ENCODE measurements around the gene ZNFX1. TPM values are rescaled to one million over a fixed set of nuclear protein-coding genes. Genes with fewer than 3 reads are reported as not detected.

Gene ZNFX1
- total and polyA plus RNA-seq, 10 donors = 5.8 to 68.9 (median 52.7) TPM

DNA sequence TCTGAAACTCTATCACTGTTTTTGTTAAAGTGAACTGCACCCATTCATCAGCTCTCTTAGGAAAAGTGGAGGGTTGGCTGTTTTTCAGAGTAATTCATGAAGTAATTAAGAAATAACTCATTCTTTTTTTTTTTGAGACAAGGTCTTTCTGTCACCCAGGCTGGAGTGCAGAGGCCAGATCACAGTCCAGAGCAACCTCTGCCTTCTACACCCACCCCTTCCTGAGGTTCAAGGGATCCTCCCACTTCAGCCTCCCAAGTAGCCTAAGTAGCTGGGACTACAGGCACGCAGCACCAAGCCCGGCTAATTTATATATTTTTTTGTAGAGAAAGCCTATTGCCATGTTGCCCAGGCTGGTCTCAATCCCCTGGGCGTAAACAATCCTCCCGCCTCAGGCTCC lies 2.6 kb downstream of the ZNFX1 start:
- Histone ChIP-seq H3K9me3 (peaks cover 1 to 7% (median 4%) of the 10 kb centered on the region in 8 donors), H3K27me3 (replicated peaks in 1 of 7) (no peaks in the 10 kb centered on the region), H3K36me3 (peaks cover 7 to 68% (median 52%) of the 10 kb centered on the region in 6 donors), H3K27ac (peak overlapping the region in 6 of 8 donors; percentile 97 to 99 (median 98)), H3K4me3 (peak overlapping the region in 1 of 8 donors; percentile 88), H3K4me1 (peaks cover 34 to 85% (median 73%) of the 10 kb centered on the region in 6 donors)
- WGBS, 5 donors = 75 to 91% (median 86%) methylated on average over 4 of the region's 4 CpGs
- TF ChIP-seq POLR2AphosphoS5 (IDR thresholded peaks at IDR 0.05) = no peak
- no peak for TF ChIP-seq CTCF (IDR thresholded peaks at IDR 0.05 in 8 of 11, conservative IDR thresholded peaks at IDR 0.05 in 3 of 11)
- TF ChIP-seq POLR2A (IDR thresholded peaks at IDR 0.05) = no peak
- intact Hi-C loops (cut with DNase I; ENCODE audit: low total_unique reads) = no loop called here
- DNase-seq = no peak

DNA sequence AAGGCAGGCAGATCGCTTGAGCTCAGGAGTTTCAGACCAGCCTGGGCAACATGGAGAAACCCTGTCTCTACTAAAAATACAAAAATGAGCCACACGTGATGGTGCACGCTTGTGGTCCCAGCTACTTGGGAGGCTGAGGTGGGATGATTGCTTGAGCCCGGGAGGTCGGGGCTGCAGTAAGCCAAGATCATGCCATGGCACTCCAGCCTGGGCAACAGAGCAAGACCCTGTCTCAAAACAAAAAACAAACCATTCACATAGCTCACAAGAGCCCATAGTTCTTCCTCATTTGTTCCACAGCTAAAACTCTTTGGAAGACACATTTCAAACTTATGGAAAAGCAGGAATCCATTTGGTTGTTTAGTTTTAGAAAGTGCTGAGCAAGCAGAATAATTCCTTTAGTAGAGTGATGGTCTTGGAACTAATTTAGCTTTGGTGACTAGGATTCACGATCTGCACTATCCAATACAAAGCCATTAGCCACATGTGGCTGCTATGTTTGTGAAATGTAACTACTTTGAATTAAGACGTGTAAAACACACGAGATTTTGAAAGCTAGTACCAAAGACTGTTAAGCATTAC lies 4.1 kb downstream of the ZNFX1 start:
- WGBS, 5 donors = 89 to 95% (median 90%) methylated on average over 8 of the region's 8 CpGs
- intact Hi-C loops (cut with DNase I; ENCODE audit: low total_unique reads) = no loop called here
- H3K27me3 ChIP-seq (replicated peaks in 1 of 7) = no peaks in the 10 kb centered on the region
- no peak overlapping the region for H3K27ac ChIP-seq
- peaks cover 37 to 85% (median 76%) of the 10 kb centered on the region in 6 donors for H3K4me1 ChIP-seq
- no peaks in the 10 kb centered on the region for H3K9me3 ChIP-seq
- H3K4me3 ChIP-seq = no peak overlapping the region
- TF ChIP-seq POLR2AphosphoS5 (IDR thresholded peaks at IDR 0.05) (no peak), CTCF (IDR thresholded peaks at IDR 0.05 in 8 of 11, conservative IDR thresholded peaks at IDR 0.05 in 3 of 11) (no peak), POLR2A (IDR thresholded peaks at IDR 0.05) (no peak)
- DNase-seq = no peak
- H3K36me3 ChIP-seq = peaks cover 6 to 70% (median 55%) of the 10 kb centered on the region in 6 donors

GRCh38 chr20:49272654-49273053 lies 5.2 kb downstream of the ZNFX1 start:
- intact Hi-C loops (cut with DNase I; ENCODE audit: low total_unique reads) = no loop called here
- Histone ChIP-seq H3K9me3 (no peaks in the 10 kb centered on the region), H3K4me3 (no peak overlapping the region), H3K36me3 (peaks cover 6 to 80% (median 56%) of the 10 kb centered on the region in 6 donors), H3K4me1 (peaks cover 46 to 94% (median 86%) of the 10 kb centered on the region in 6 donors), H3K27me3 (replicated peaks in 1 of 7) (no peaks in the 10 kb centered on the region), H3K27ac (peak overlapping the region in 3 of 8 donors; percentile 1 to 34 (median 5))
- WGBS, 5 donors = 50 to 81% (median 66%) methylated on average over 1 of the region's 1 CpG
- DNase-seq = no peak
- TF ChIP-seq POLR2AphosphoS5 (IDR thresholded peaks at IDR 0.05) (no peak), POLR2A (IDR thresholded peaks at IDR 0.05) (no peak), CTCF (IDR thresholded peaks at IDR 0.05 in 8 of 11, conservative IDR thresholded peaks at IDR 0.05 in 3 of 11) (no peak)

DNA sequence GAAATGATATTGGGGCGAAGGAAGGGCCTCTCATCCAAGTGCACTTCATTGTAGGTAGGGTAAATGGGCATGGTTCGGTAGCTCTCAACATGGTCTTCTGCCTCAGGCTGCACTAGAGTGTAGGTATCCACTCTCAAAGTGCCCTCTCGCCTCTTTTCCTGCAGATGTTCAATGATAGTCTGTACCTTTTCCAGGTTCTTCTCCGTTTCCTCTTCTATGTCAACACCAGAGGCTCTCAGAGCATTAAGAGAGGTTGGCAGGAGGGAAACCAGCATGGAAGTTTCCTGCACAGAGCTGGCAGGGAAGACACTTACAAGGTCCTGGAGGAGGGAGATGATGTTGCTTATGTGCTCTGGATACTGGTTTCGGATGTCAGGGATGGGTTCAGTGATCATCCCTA lies 7.1 kb downstream of the ZNFX1 start:
- Histone ChIP-seq H3K27me3 (replicated peaks in 1 of 7) (no peaks in the 10 kb centered on the region), H3K27ac (peak overlapping the region in 3 of 8 donors; percentile 18 to 54 (median 37)), H3K9me3 (no peaks in the 10 kb centered on the region), H3K36me3 (peaks cover 6 to 96% (median 60%) of the 10 kb centered on the region in 6 donors), H3K4me1 (peaks cover 45 to 99% (median 91%) of the 10 kb centered on the region in 6 donors), H3K4me3 (peak overlapping the region in 1 of 8 donors; percentile 59)
- TF ChIP-seq CTCF (IDR thresholded peaks at IDR 0.05 in 8 of 11, conservative IDR thresholded peaks at IDR 0.05 in 3 of 11) = no peak
- no peak for TF ChIP-seq POLR2AphosphoS5 (IDR thresholded peaks at IDR 0.05)
- no peak for TF ChIP-seq POLR2A (IDR thresholded peaks at IDR 0.05)
- DNase-seq = no peak
- intact Hi-C loops (cut with DNase I; ENCODE audit: low total_unique reads) = no loop called here
- 87 to 95% (median 93%) methylated on average over 5 of the region's 5 CpGs for WGBS, 5 donors

Measured in spleen (tissue), 11 donors.